ENCODE results near the gene LRP1-AS. TPM values are rescaled to one million over a fixed set of nuclear protein-coding genes. Genes with fewer than 3 reads are reported as not detected.

Gene LRP1-AS
- total RNA-seq, 1 experiment from 2014 or later = not detected

- ChIA-PET POLR2A (no interaction called here), RAD21 (ENCODE audit: low non-redundant PET in 1 of 2, low total read pairs in 2 of 2, uncharacterized antibody in 2 of 2, unreplicated experiment in 2 of 2) (no interaction called here), CTCF (interaction anchor here (1.1 to 1.3 kb wide), 3 partner anchors 14 to 57 kb away, joined by 3 to 5 read pairs (median 4); partner anchors contain the start of gene LRP1)
- no peaks in the 10 kb centered on the region for H4K20me1 ChIP-seq (ENCODE audit: insufficient read depth)
- peaks cover 14 to 31% of the 10 kb centered on the region in 2 experiments for H3K4me1 ChIP-seq (ENCODE audit: control insufficient read depth in 1 of 2, insufficient read depth in 2 of 2, low read length in 2 of 2)
- no peak overlapping the region for H3K27ac ChIP-seq (ENCODE audit: low read depth, low read length)
- no peak overlapping the region for H2AFZ ChIP-seq (ENCODE audit: low read depth, low read length, poor library complexity, severe bottlenecking)
- no peaks in the 10 kb centered on the region for H3K36me3 ChIP-seq (ENCODE audit: control insufficient read depth in 1 of 2, insufficient read depth in 2 of 2, low read length in 2 of 2)
- DNase-seq (ENCODE audit: low read depth, low spot score) (no peak), ATAC-seq (no peak)
- H3K4me2 ChIP-seq (ENCODE audit: low read length) = no peak overlapping the region
- intact Hi-C loops (cut with micrococcal nuclease) = no loop called here
- no peak overlapping the region for H3K9ac ChIP-seq (ENCODE audit: low read length)
- no peaks in the 10 kb centered on the region for H3K9me2 ChIP-seq (ENCODE audit: insufficient read depth)
- BruUV-seq (replicated peaks) = no TSS peak
- H3K4me3 ChIP-seq (replicated peaks in 1 of 2; ENCODE audit: low read depth in 1 of 2, low read length in 2 of 2) = no peak overlapping the region
- H3K27me3 ChIP-seq (ENCODE audit: insufficient read depth, low read length) = no peaks in the 10 kb centered on the region
- H3K79me2 ChIP-seq (ENCODE audit: insufficient read depth, low read length) = no peaks in the 10 kb centered on the region
- TF ChIP-seq POLR2A (IDR thresholded peaks at IDR 0.05; ENCODE audit: borderline replicate concordance, extremely low read depth, insufficient read depth, insufficient read length) = no peak
- TF ChIP-seq SP1 (IDR thresholded peaks at IDR 0.05; ENCODE audit: low read depth) = no peak
- no peak for TF ChIP-seq CEBPB (IDR thresholded peaks at IDR 0.05; ENCODE audit: low read depth)
- TF ChIP-seq CBX3 (IDR thresholded peaks at IDR 0.05; ENCODE audit: low read depth) = no peak
- TF ChIP-seq TCF7L2 (IDR thresholded peaks at IDR 0.05; ENCODE audit: borderline replicate concordance, extremely low read depth, insufficient read depth, insufficient read length) = no peak
- TF ChIP-seq YY1 (IDR thresholded peaks at IDR 0.05; ENCODE audit: extremely low read depth, insufficient replicate concordance, low read depth, low read length) = no peak
- no peak for TF ChIP-seq ZBTB33 (IDR thresholded peaks at IDR 0.05; ENCODE audit: extremely low read depth, insufficient replicate concordance, low read length)
- no peak for TF ChIP-seq EGR1 (IDR thresholded peaks at IDR 0.05; ENCODE audit: low read depth)
- TF ChIP-seq REST (IDR thresholded peaks at IDR 0.05; ENCODE audit: low read depth) = no peak
- no peak for TF ChIP-seq SRF (IDR thresholded peaks at IDR 0.05; ENCODE audit: low read depth)
- no peak for TF ChIP-seq ATF3 (IDR thresholded peaks at IDR 0.05)
- no peak for TF ChIP-seq CTCF (IDR thresholded peaks at IDR 0.05 in 2 of 3, conservative IDR thresholded peaks at IDR 0.05 in 1 of 3; ENCODE audit: borderline replicate concordance in 1 of 3, insufficient read depth in 1 of 3, low read depth in 2 of 3, low read length in 2 of 3)
- TF ChIP-seq ZFX (IDR thresholded peaks at IDR 0.05) = no peak
- TF ChIP-seq FOSL1 (IDR thresholded peaks at IDR 0.05; ENCODE audit: low read depth) = no peak
- no peak for TF ChIP-seq MAX (IDR thresholded peaks at IDR 0.05)
- no peak for TF ChIP-seq ZNF274 (IDR thresholded peaks at IDR 0.05; ENCODE audit: low read depth, low read length)
- no peak for TF ChIP-seq ELF1 (IDR thresholded peaks at IDR 0.05; ENCODE audit: borderline replicate concordance, low read depth)
- TF ChIP-seq EZH2phosphoT487 (IDR thresholded peaks at IDR 0.05; ENCODE audit: borderline replicate concordance) = no peak
- TF ChIP-seq JUND (IDR thresholded peaks at IDR 0.05) = no peak
- no peak for TF ChIP-seq POLR2AphosphoS5 (IDR thresholded peaks at IDR 0.05; ENCODE audit: low read depth, low read length)
- no peaks in the 10 kb centered on the region for H3K9me3 ChIP-seq (ENCODE audit: control insufficient read depth in 1 of 2, insufficient read depth in 1 of 2, low read depth in 1 of 2, low read length in 2 of 2)
Observed at GRCh38 chr12:57169046-57169795, 21.8 kb upstream of the LRP1-AS start.

Data from HCT116 (cell line).